Ovary (tissue), 9 donors: ENCODE results near the gene KYNU. TPM values are rescaled to one million over a fixed set of nuclear protein-coding genes. Genes with fewer than 3 reads are reported as not detected.

Experiments used
- DNase-seq, 5 donors: peaks; one replicate each; pipeline ENCODE4 v3.0.0-alpha.2; 2019 to 2020
- H3K27ac ChIP-seq, 2 donors: fragments of 200-600 bp; one replicate each; pipeline versions ENCODE4 v1.5.1 to v1.8.0; 2019 to 2022
- H3K27me3 ChIP-seq: fragments of 200-600 bp; one replicate; pipeline ENCODE4 v1.8.0; 2022
- H3K36me3 ChIP-seq: fragments of 200-600 bp; sonication (generic); one replicate; pipeline ENCODE4 v1.5.1; 2019
- H3K4me1 ChIP-seq: one replicate; pipeline ENCODE4 v1.8.1; 2013; ENCODE audit warnings: mild to moderate bottlenecking, moderate library complexity; ENCODE audit not compliant: insufficient read depth
- H3K4me3 ChIP-seq: fragments of 200-600 bp; sonication (generic); one replicate; pipeline ENCODE4 v1.5.1; 2017
- H3K9me3 ChIP-seq, 2 donors: fragments of 200-600 bp in 1 of 2; sonication (generic) in 1 of 2; one replicate each; pipeline versions ENCODE4 v1.5.1 to v1.8.1; 2013 to 2019; ENCODE audit warnings: mild to moderate bottlenecking in 1 of 2, moderate library complexity in 1 of 2
- EP300 ChIP-seq: sonication (generic); formaldehyde crosslinking; IDR thresholded peaks from one replicate; pipeline ENCODE4 v1.6.1; 2017; ENCODE audit warnings: antibody characterized with exemption
- POLR2A ChIP-seq: fragments of 450-650 bp; IDR thresholded peaks from one replicate; pipeline ENCODE4 v1.6.1; 2017; ENCODE audit warnings: antibody characterized with exemption, mild to moderate bottlenecking, moderate library complexity
- whole genome bisulfite sequencing, 3 donors: extraction: QIAGEN DNeasy Blood & Tissue Kit in 1 of 3; methylation state at CpG; one replicate each; pipeline versions ENCODE4 v1.1.5 to v1.1.7; 2013 to 2017; 5-methylcytosine and 5-hydroxymethylcytosine counted together
- intact Hi-C, 4 donors: fragments of 100-400 bp; cut with DNase I; formaldehyde crosslinking; loops; one replicate each; pipeline versions ENCODE4 v1.11.0 to v1.15.1; 2022 to 2023
- polyA plus RNA-seq, 2 donors: library from polyadenylated mRNA; stranded (reverse); fragments of 200-250 nt in 1 of 2; fragments of 350-450 nt in 1 of 2; fragmentation: Illumina TruSeq in 1 of 2; extraction: RNeasy Lipid Tissue Mini Kit (QIAGEN cat#74804) in 1 of 2; gene quantifications; one replicate each; pipeline ENCODE4 v1.2.3, GENCODE V29; 2013 to 2014
- total RNA-seq, 7 donors: library from RNA; depleted of rRNA in 2 of 7; stranded (reverse); fragments of >200 nt in 2 of 7; fragmentation: NEBNext Ultra II Directional in 3 of 7; extraction: Animal tissue kit (Norgen Biotek cat#: 25700) in 3 of 7; gene quantifications; one replicate each; pipeline versions ENCODE4 v1.1.0 to v1.2.4, GENCODE V29; 2016 to 2023
- TF ChIP-seq, protein P1 (sequence below), 3 donors: fragments of 450-650 bp in 2 of 3; fragments of 200-600 bp in 1 of 3; IDR thresholded peaks; one replicate each; pipeline versions ENCODE4 v1.5.1 to v1.8.0; 2016 to 2022; ENCODE audit warnings: antibody characterized with exemption in 3 of 3, mild to moderate bottlenecking in 1 of 3
- donor health status: DM: no; HTN: no; CAD: no; lungs with moderate emphysema.
- donor health status: DM: no; HTN: no; CAD: no.
- donor health status: Bipolar disorder and iron deficiency.
- donor health status: DM: yes; HTN: yes; CAD: no.
- donor health status: DM: no; HTN: no; CAD: no.
- donor health status: DM: yes; HTN: yes; CAD: no.

The KYNU gene
- total and polyA plus RNA-seq, 9 donors, result 0.40 to 3.2 (median 0.74) TPM

DNA sequence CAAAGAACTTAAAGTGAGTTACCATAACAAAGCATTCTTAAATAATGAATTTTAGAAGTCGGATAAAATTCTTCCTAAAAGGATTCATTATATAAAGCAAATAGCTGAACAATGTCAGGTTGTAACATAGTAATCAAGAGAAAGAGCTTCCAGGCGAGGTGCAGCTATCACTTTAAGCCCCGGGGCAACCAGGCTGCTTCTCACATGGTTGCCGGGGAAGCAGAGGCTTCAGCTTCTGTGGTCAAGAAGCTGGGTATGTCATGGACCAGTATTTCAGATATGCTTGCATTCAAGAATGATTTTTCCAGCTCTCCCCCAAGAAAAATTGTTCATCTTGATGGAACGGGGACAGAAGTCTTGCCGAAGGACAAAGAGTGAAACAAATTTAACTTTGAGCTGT lies 23.6 kb upstream of the KYNU start:
- Histone ChIP-seq H3K36me3 (no peaks in the 10 kb centered on the region), H3K27me3 (no peaks in the 10 kb centered on the region), H3K27ac (no peak overlapping the region), H3K4me1 (no peaks in the 10 kb centered on the region), H3K4me3 (no peak overlapping the region), H3K9me3 (no peaks in the 10 kb centered on the region)
- no peak for DNase-seq
- TF ChIP-seq POLR2A (no peak), EP300 (no peak)
- 81 to 89% (median 81%) methylated on average over 6 of the region's 6 CpGs for WGBS, 3 donors
- intact Hi-C loops, result no loop called here

DNA sequence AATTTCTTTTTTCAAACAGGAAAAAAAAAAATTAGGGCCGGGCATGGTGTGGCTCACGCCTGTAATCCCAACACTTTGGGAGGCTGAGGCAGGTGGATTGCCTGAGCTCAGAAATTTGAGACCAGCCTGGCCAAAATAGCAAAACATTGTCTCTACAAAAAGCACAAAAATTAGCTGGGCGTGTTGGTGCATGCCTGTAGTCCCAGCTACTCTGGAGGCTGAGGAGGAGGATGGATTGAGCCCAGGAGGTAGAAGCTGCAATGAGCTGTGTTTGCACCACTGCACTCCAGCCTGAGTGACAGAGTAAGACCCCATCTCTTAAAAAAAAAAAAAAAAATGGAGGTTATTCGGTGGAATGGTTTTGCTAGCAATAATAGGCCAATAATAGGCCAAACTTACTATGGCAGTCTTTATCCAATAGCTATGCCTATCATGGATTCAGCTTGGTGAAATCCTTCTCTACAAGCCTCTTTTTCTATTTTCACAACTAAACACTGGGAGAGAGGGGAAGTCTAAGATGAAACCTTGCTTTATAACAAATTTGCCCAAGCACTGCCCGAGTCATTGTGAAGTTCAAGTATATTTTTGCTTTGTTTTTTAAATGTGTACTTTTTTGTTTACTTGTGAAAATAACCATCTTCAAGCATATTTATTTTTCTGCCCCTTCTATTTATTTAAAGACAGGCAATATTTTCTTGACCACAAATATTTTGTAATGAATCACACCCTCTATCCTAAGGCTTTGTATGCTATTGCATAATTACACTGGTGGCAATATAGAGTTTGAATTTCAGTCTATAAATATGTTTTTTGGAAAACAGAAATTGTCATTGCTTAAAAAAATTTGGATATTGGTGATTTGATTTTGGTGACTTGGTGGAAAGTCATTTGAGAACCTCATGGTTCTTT lies 20.0 kb upstream of the KYNU start:
- no peaks in the 10 kb centered on the region for H3K4me1 ChIP-seq
- no peaks in the 10 kb centered on the region for H3K27me3 ChIP-seq
- no peak overlapping the region for H3K27ac ChIP-seq
- H3K4me3 ChIP-seq, result no peak overlapping the region
- DNase-seq, result no peak
- H3K36me3 ChIP-seq, result no peaks in the 10 kb centered on the region
- TF ChIP-seq, protein P1, sequence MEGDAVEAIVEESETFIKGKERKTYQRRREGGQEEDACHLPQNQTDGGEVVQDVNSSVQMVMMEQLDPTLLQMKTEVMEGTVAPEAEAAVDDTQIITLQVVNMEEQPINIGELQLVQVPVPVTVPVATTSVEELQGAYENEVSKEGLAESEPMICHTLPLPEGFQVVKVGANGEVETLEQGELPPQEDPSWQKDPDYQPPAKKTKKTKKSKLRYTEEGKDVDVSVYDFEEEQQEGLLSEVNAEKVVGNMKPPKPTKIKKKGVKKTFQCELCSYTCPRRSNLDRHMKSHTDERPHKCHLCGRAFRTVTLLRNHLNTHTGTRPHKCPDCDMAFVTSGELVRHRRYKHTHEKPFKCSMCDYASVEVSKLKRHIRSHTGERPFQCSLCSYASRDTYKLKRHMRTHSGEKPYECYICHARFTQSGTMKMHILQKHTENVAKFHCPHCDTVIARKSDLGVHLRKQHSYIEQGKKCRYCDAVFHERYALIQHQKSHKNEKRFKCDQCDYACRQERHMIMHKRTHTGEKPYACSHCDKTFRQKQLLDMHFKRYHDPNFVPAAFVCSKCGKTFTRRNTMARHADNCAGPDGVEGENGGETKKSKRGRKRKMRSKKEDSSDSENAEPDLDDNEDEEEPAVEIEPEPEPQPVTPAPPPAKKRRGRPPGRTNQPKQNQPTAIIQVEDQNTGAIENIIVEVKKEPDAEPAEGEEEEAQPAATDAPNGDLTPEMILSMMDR (IDR thresholded peaks at IDR 0.05), result no peak
- no peak for TF ChIP-seq POLR2A
- TF ChIP-seq EP300, result no peak
- intact Hi-C loops, result no loop called here
- H3K9me3 ChIP-seq, result no peaks in the 10 kb centered on the region
- 86 to 89% (median 87%) methylated on average over 5 of the region's 5 CpGs for WGBS, 3 donors

DNA sequence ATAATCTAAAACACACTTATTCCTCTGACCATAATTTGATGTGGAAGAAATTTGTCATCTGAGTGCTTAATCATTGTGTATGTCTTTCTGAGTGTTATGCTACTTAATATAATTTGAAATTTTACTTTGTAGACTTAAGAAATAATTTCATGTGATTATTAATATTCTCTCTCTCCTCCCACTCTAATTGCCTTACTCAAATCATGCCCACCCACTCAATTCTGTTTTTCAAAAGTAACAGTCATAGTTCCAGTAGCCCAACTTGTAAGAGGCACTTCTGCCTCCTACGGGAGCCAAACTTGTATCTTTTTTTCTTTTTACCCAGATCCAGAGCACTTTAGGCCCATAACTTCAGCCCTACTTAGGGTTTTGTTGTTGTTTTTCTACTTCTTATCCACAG lies 18.5 kb upstream of the KYNU start:
- DNase-seq, result no peak
- no peaks in the 10 kb centered on the region for H3K27me3 ChIP-seq
- no peak overlapping the region for H3K27ac ChIP-seq
- 57 to 84% (median 79%) methylated on average over 1 of the region's 1 CpG for WGBS, 3 donors
- no peaks in the 10 kb centered on the region for H3K9me3 ChIP-seq
- no peak overlapping the region for H3K4me3 ChIP-seq
- no peaks in the 10 kb centered on the region for H3K4me1 ChIP-seq
- H3K36me3 ChIP-seq, result no peaks in the 10 kb centered on the region
- no peak for TF ChIP-seq EP300
- TF ChIP-seq, protein P1 (IDR thresholded peaks at IDR 0.05), result no peak
- no peak for TF ChIP-seq POLR2A
- intact Hi-C loops, result no loop called here

DNA sequence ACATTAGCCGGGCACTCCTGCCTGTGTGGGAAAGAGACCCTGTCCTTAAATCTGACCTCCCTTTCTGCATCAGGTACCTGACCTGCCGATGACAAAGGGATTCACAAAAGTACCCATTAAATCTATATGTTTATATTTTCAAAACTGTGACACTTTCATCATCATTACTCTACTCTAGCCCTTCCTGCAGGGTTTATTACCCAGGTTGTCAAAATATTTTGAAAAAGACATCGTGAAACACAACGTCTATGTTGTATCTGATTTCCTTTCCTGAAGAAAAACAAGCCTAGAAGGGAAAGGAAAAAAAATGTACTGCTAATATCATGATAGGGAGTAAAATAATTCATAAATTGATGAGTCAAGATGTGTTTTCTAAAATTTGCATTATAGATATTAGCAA lies 15.2 kb upstream of the KYNU start:
- no peak for DNase-seq
- H3K4me1 ChIP-seq, result no peaks in the 10 kb centered on the region
- intact Hi-C loops, result loop anchor here in 1 of 4 donors (5.0 kb wide), 1 partner anchor 160 kb away; no protein-coding TSS in a partner anchor
- 72 to 84% (median 77%) methylated on average over 4 of the region's 4 CpGs for WGBS, 3 donors
- TF ChIP-seq POLR2A (no peak), EP300 (no peak)
- TF ChIP-seq, protein P1 (IDR thresholded peaks at IDR 0.05), result no peak
- no peaks in the 10 kb centered on the region for H3K9me3 ChIP-seq
- no peak overlapping the region for H3K4me3 ChIP-seq
- H3K36me3 ChIP-seq, result no peaks in the 10 kb centered on the region
- H3K27ac ChIP-seq, result no peak overlapping the region
- no peaks in the 10 kb centered on the region for H3K27me3 ChIP-seq

DNA sequence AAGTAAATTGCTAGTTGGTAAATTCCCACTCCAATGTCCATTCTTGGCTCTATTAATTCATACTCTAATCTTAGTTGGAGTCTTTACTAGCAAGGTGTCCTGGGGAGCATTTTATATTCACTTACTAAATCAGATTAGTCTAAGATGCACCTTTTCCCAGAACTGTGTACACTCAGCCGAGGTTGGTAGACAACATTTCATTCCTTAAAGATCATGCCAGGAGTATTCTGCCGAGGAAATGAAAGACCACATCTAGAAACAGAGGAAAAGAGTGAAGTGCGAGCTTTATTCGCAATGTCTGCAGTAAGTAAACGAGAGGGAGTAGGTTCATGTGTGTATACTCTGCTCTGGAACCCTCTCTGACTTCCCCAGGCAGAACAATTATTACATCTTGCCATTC lies 14.6 kb upstream of the KYNU start:
- Histone ChIP-seq H3K27ac (no peak overlapping the region), H3K4me3 (no peak overlapping the region), H3K27me3 (no peaks in the 10 kb centered on the region), H3K36me3 (no peaks in the 10 kb centered on the region), H3K4me1 (no peaks in the 10 kb centered on the region), H3K9me3 (no peaks in the 10 kb centered on the region)
- DNase-seq, result no peak
- WGBS, 3 donors, result 86 to 89% (median 86%) methylated on average over 5 of the region's 5 CpGs
- intact Hi-C loops, result loop anchor here in 1 of 4 donors (5.0 kb wide), 1 partner anchor 161 kb away; no protein-coding TSS in a partner anchor
- TF ChIP-seq EP300, result no peak
- TF ChIP-seq, protein P1 (IDR thresholded peaks at IDR 0.05), result no peak
- no peak for TF ChIP-seq POLR2A
